IPS-18a (cell line): Measurements from ENCODE around the gene ZNF821.
"Not testable (repeated sequence)": the region's sequence is repeated elsewhere in the genome, so short reads cannot be mapped to it uniquely, and the experiment has no call there.

Experiments
- H3K27ac ChIP-seq: one replicate; pipeline ENCODE4 v1.5.1; 2013; ENCODE audit warnings: low read length
- H3K27me3 ChIP-seq: one replicate; pipeline ENCODE4 v1.6.1; 2013; ENCODE audit warnings: mild to moderate bottlenecking, low read length; ENCODE audit not compliant: control insufficient read depth, insufficient read depth
- H3K36me3 ChIP-seq: one replicate; pipeline ENCODE4 v1.6.1; 2013; ENCODE audit warnings: low read depth, low read length; ENCODE audit not compliant: control insufficient read depth
- H3K4me1 ChIP-seq: one replicate; pipeline ENCODE4 v1.6.1; 2013; ENCODE audit warnings: low read depth, low read length; ENCODE audit not compliant: control insufficient read depth
- H3K4me3 ChIP-seq: one replicate; pipeline ENCODE4 v1.5.1; 2013; ENCODE audit warnings: low read length
- H3K9ac ChIP-seq: one replicate; pipeline ENCODE4 v1.6.1; 2013; ENCODE audit warnings: mild to moderate bottlenecking, low read length, moderate library complexity
- H3K9me3 ChIP-seq: one replicate; pipeline ENCODE4 v1.6.1; 2013; ENCODE audit warnings: low read depth, low read length; ENCODE audit not compliant: control insufficient read depth

ZNF821 gene

GRCh38 chr16:71919035-71919434, 35.1 kb upstream of the ZNF821 start:
- no peaks in the 10 kb centered on the region for H3K4me1 ChIP-seq
- H3K27me3 ChIP-seq: no peaks in the 10 kb centered on the region
- H3K27ac ChIP-seq: no peak overlapping the region
- H3K9me3 ChIP-seq: no peaks in the 10 kb centered on the region
- H3K36me3 ChIP-seq: peaks cover 85% of the 10 kb centered on the region
- H3K4me3 ChIP-seq: no peak overlapping the region
- no peak overlapping the region for H3K9ac ChIP-seq

- H3K9ac ChIP-seq: no peak overlapping the region
- H3K27me3 ChIP-seq: no peaks in the 10 kb centered on the region
- no peak overlapping the region for H3K4me3 ChIP-seq
- H3K36me3 ChIP-seq: peaks cover 73% of the 10 kb centered on the region
- no peaks in the 10 kb centered on the region for H3K4me1 ChIP-seq
- no peak overlapping the region for H3K27ac ChIP-seq
- no peaks in the 10 kb centered on the region for H3K9me3 ChIP-seq
Observed at GRCh38 chr16:71917900-71918299, 33.9 kb upstream of the ZNF821 start.

GRCh38 chr16:71916397-71916920, 32.5 kb upstream of the ZNF821 start:
- H3K9ac ChIP-seq: no peak overlapping the region
- H3K27me3 ChIP-seq: no peaks in the 10 kb centered on the region
- no peak overlapping the region for H3K27ac ChIP-seq
- H3K4me1 ChIP-seq: no peaks in the 10 kb centered on the region
- H3K4me3 ChIP-seq: no peak overlapping the region
- H3K36me3 ChIP-seq: peaks cover 61% of the 10 kb centered on the region
- no peaks in the 10 kb centered on the region for H3K9me3 ChIP-seq

- Histone ChIP-seq H3K9me3 (no peaks in the 10 kb centered on the region), H3K4me3 (no peak overlapping the region), H3K27me3 (no peaks in the 10 kb centered on the region), H3K4me1 (no peaks in the 10 kb centered on the region), H3K27ac (no peak overlapping the region), H3K36me3 (peaks cover 50% of the 10 kb centered on the region), H3K9ac (no peak overlapping the region)
Observed at GRCh38 chr16:71915350-71915749, 31.4 kb upstream of the ZNF821 start.

- H3K36me3 ChIP-seq: peaks cover 46% of the 10 kb centered on the region
Observed at GRCh38 chr16:71914802-71915201, 30.8 kb upstream of the ZNF821 start.

GRCh38 chr16:71912534-71913275, 28.7 kb upstream of the ZNF821 start:
- Histone ChIP-seq H3K9ac (no peak overlapping the region), H3K27ac (no peak overlapping the region), H3K27me3 (no peaks in the 10 kb centered on the region), H3K9me3 (no peaks in the 10 kb centered on the region), H3K36me3 (peaks cover 35% of the 10 kb centered on the region), H3K4me3 (no peak overlapping the region), H3K4me1 (no peaks in the 10 kb centered on the region)

More at GRCh38 chr16:71914802-71915201, 30.8 kb upstream of the ZNF821 start:
- H3K27me3 ChIP-seq: no peaks in the 10 kb centered on the region
- H3K27ac ChIP-seq: no peak overlapping the region
- no peak overlapping the region for H3K9ac ChIP-seq
- H3K9me3 ChIP-seq: no peaks in the 10 kb centered on the region
- H3K4me3 ChIP-seq: no peak overlapping the region
- H3K4me1 ChIP-seq: no peaks in the 10 kb centered on the region

- Histone ChIP-seq H3K27ac (no peak overlapping the region), H3K9me3 (no peaks in the 10 kb centered on the region), H3K4me3 (no peak overlapping the region), H3K36me3 (peaks cover 19% of the 10 kb centered on the region), H3K27me3 (no peaks in the 10 kb centered on the region), H3K4me1 (no peaks in the 10 kb centered on the region), H3K9ac (no peak overlapping the region)
Observed at GRCh38 chr16:71911121-71911520, 27.1 kb upstream of the ZNF821 start.

GRCh38 chr16:71905765-71906164, 21.8 kb upstream of the ZNF821 start:
- H3K4me1 ChIP-seq, H3K4me3 ChIP-seq, H3K36me3 ChIP-seq, H3K27ac ChIP-seq, H3K27me3 ChIP-seq, H3K9ac ChIP-seq, H3K9me3 ChIP-seq: not testable (repeated sequence)

- H3K27ac ChIP-seq: no peak overlapping the region
Observed at GRCh38 chr16:71904239-71904638, 20.3 kb upstream of the ZNF821 start.

GRCh38 chr16:71903608-71904007, 19.6 kb upstream of the ZNF821 start:
- H3K27ac ChIP-seq: no peak overlapping the region
- no peak overlapping the region for H3K9ac ChIP-seq
- no peaks in the 10 kb centered on the region for H3K27me3 ChIP-seq
- H3K36me3 ChIP-seq: no peaks in the 10 kb centered on the region
- H3K4me3 ChIP-seq: no peak overlapping the region
- H3K4me1 ChIP-seq: no peaks in the 10 kb centered on the region
- no peaks in the 10 kb centered on the region for H3K9me3 ChIP-seq

More at GRCh38 chr16:71904239-71904638, 20.3 kb upstream of the ZNF821 start:
- Histone ChIP-seq H3K9me3 (no peaks in the 10 kb centered on the region), H3K27me3 (no peaks in the 10 kb centered on the region), H3K9ac (no peak overlapping the region), H3K4me1 (no peaks in the 10 kb centered on the region), H3K4me3 (no peak overlapping the region), H3K36me3 (peaks cover 2% of the 10 kb centered on the region)

- H3K9ac ChIP-seq: no peak overlapping the region
- no peaks in the 10 kb centered on the region for H3K36me3 ChIP-seq
- H3K27ac ChIP-seq: no peak overlapping the region
- H3K4me3 ChIP-seq: no peak overlapping the region
- no peaks in the 10 kb centered on the region for H3K9me3 ChIP-seq
- H3K27me3 ChIP-seq: no peaks in the 10 kb centered on the region
- no peaks in the 10 kb centered on the region for H3K4me1 ChIP-seq
Observed at GRCh38 chr16:71902656-71903365, 18.8 kb upstream of the ZNF821 start.
